ENCODE measurements around the gene JMJD6.

- TF ChIP-seq PATZ1 (CRISPR knock-in tag; IDR thresholded peaks at IDR 0.05; ENCODE audit: borderline replicate concordance) (no peak), ARNTL (CRISPR knock-in tag; IDR thresholded peaks at IDR 0.05; ENCODE audit: borderline replicate concordance, low read depth) (no peak), ZFP30 (CRISPR knock-in tag; IDR thresholded peaks at IDR 0.05) (no peak), RARB (CRISPR knock-in tag; IDR thresholded peaks at IDR 0.05) (no peak), OSR1 (CRISPR knock-in tag; IDR thresholded peaks at IDR 0.05) (no peak), PPARA (CRISPR knock-in tag; IDR thresholded peaks at IDR 0.05; ENCODE audit: borderline replicate concordance) (no peak), ZFP3 (CRISPR knock-in tag; IDR thresholded peaks at IDR 0.05) (no peak)
Observed at GRCh38 chr17:76718516-76718915, 7.9 kb downstream of the JMJD6 start.

Measured in SK-N-SH treated with all-trans-retinoic acid at 6 μM for 48 hours (cell line).